D721Med (cell line): ENCODE data around the gene CNPY1.

ENCODE experiments used
- DNase-seq: peaks from one replicate; pipeline ENCODE4 v3.0.0; 2011; ENCODE audit warnings: low spot score; ENCODE audit not compliant: insufficient read length
- FAIRE-seq: peaks from 2 replicates; lab custom pipeline; 2011; peaks lifted over from hg19 to GRCh38; lab: Jason Lieb, UNC
- CTCF ChIP-seq: IDR thresholded peaks from 2 replicates; pipeline ENCODE4 v1.5.1; 2012; ENCODE audit warnings: mild to moderate bottlenecking, control low read depth; ENCODE audit not compliant: insufficient read depth; ENCODE audit errors: missing control alignments

The CNPY1 gene

DNA sequence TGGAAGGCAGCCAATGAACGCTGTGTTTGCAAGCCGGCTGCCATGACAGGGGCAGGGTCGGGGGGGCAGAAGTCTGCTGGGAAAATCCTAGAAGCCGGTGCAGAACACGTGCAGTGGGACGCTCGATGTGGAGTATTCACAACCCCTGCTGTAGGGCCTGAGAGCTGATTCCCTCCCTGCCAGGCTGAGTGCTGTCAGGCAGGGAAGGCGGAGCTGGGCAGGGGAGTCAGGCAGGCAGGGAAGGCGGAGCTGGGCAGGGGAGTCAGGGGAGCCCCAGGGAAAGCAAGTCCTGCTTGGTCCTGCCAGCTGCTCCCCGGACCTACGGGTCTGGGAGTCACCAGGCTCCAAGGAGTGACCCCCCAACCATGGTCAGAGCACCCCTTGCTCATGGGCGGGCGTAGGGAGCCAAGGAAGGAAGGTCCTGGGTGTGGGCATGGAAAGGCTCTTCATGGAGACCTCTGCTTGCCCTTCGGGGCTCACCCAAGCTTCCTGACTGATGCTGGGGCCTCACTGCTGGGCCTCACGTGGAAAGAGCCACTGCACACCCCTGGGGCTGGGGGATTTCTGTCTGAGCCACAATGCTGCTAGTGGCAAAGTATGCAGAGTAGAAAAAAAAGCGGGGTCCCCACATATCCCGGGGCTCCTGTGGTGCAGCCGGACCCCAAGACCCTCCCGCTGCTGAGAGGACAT, 4.2 kb downstream of the CNPY1 start:
- DNase-seq (no peak), FAIRE-seq (no peak)
- TF ChIP-seq CTCF, result no peak

- FAIRE-seq, result no peak
- no peak for TF ChIP-seq CTCF
These were observed 5.8 kb downstream of the CNPY1 start for GRCh38 chr7:155540553-155540952.

GRCh38 chr7:155538293-155538692, 8.1 kb downstream of the CNPY1 start:
- TF ChIP-seq CTCF, result no peak
- DNase-seq (no peak), FAIRE-seq (no peak)

More at GRCh38 chr7:155540553-155540952, 5.8 kb downstream of the CNPY1 start:
- no peak for DNase-seq

- DNase-seq (no peak), FAIRE-seq (no peak)
- no peak for TF ChIP-seq CTCF
These were observed 9.9 kb downstream of the CNPY1 start for GRCh38 chr7:155536451-155536850.

GRCh38 chr7:155534691-155535090, 11.7 kb downstream of the CNPY1 start:
- no peak for TF ChIP-seq CTCF
- DNase-seq (no peak), FAIRE-seq (no peak)

- TF ChIP-seq CTCF, result peak; percentile 48
- DNase-seq (peak; percentile 72), FAIRE-seq (no peak)
These were observed 12.3 kb downstream of the CNPY1 start for GRCh38 chr7:155533827-155534690.
